CD4-positive, alpha-beta T cell treated with Interferon gamma for 1 hour (primary cell): Measurements from ENCODE around the gene RPL7L1.
"Not testable (repeated sequence)": the region's sequence is repeated elsewhere in the genome, so short reads cannot be mapped to it uniquely, and the experiment has no call there.

Experiments used
- DNase-seq: peaks from one replicate; pipeline ENCODE4 v3.0.0-alpha.2; 2020

Gene RPL7L1

GRCh38 chr6:42894041-42894828, 14.8 kb downstream of the RPL7L1 start:
- DNase-seq, result peak; percentile 12

GRCh38 chr6:42896178-42896719, 16.8 kb downstream of the RPL7L1 start:
- DNase-seq, result no peak

GRCh38 chr6:42898891-42899361, 19.5 kb downstream of the RPL7L1 start:
- DNase-seq, result peak; percentile 61

- no peak for DNase-seq
These were observed 20.5 kb downstream of the RPL7L1 start for GRCh38 chr6:42899871-42900270.

GRCh38 chr6:42901538-42901957, 22.1 kb downstream of the RPL7L1 start:
- DNase-seq, result peak; percentile 70

GRCh38 chr6:42902429-42903263, 23.2 kb downstream of the RPL7L1 start:
- not testable (repeated sequence) for DNase-seq

- no peak for DNase-seq
These were observed 25.1 kb downstream of the RPL7L1 start for GRCh38 chr6:42904467-42904866.

GRCh38 chr6:42907336-42907735, 27.9 kb downstream of the RPL7L1 start:
- no peak for DNase-seq

GRCh38 chr6:42909835-42910234, 30.4 kb downstream of the RPL7L1 start:
- DNase-seq, result no peak

- no peak for DNase-seq
These were observed 32.0 kb downstream of the RPL7L1 start for GRCh38 chr6:42911171-42912021.

GRCh38 chr6:42914546-42914945, 35.1 kb downstream of the RPL7L1 start:
- no peak for DNase-seq

- DNase-seq, result no peak
These were observed 36.3 kb downstream of the RPL7L1 start, which contains the start of gene PTCRA for GRCh38 chr6:42915732-42916131. TSS of gene PTCRA (plus strand) at chr6:42916053. CDS start at chr6:42916070, 17 bp downstream.

- DNase-seq, result no peak
These were observed 36.9 kb downstream of the RPL7L1 start for GRCh38 chr6:42916288-42916687.

- DNase-seq, result no peak
These were observed 42.4 kb downstream of the RPL7L1 start for GRCh38 chr6:42921801-42922200.

GRCh38 chr6:42923666-42924065, 44.2 kb downstream of the RPL7L1 start:
- no peak for DNase-seq

- DNase-seq, result no peak
These were observed 45.9 kb downstream of the RPL7L1 start for GRCh38 chr6:42925248-42925857.

- peak; percentile 94 for DNase-seq
These were observed 49.8 kb downstream of the RPL7L1 start, which contains the start of gene CNPY3 for GRCh38 chr6:42928986-42929820. TSS of gene CNPY3 (plus strand) at chr6:42929480. CDS start at chr6:42929571, 91 bp downstream.

- peak; percentile 65 for DNase-seq
These were observed 50.5 kb downstream of the RPL7L1 start for GRCh38 chr6:42929821-42930360.

GRCh38 chr6:42932412-42932811, 53.0 kb downstream of the RPL7L1 start:
- no peak for DNase-seq

- no peak for DNase-seq
These were observed 53.8 kb downstream of the RPL7L1 start for GRCh38 chr6:42933205-42933604.

GRCh38 chr6:42935322-42935721, 55.9 kb downstream of the RPL7L1 start:
- no peak for DNase-seq
